DMS153 (cell line): ENCODE results near the gene RTN3.

ENCODE experiments used
- DNase-seq: peaks from one replicate; lab custom pipeline; 2025; lab: John Stamatoyannopoulos, UW

Gene RTN3

GRCh38 chr11:63738720-63739360 is 57.5 kb downstream of the RTN3 start:
- peak; percentile 35 for DNase-seq

GRCh38 chr11:63745304-63746170 is 64.2 kb downstream of the RTN3 start:
- DNase-seq, result no peak

- no peak for DNase-seq
Measured at GRCh38 chr11:63747011-63747410, 65.7 kb downstream of the RTN3 start.

GRCh38 chr11:63749624-63750023 is 68.3 kb downstream of the RTN3 start:
- no peak for DNase-seq

- no peak for DNase-seq
Measured at GRCh38 chr11:63756919-63757761, 75.8 kb downstream of the RTN3 start.

GRCh38 chr11:63760487-63761079 is 79.3 kb downstream of the RTN3 start:
- no peak for DNase-seq

GRCh38 chr11:63761188-63761587 is 79.9 kb downstream of the RTN3 start:
- no peak for DNase-seq

GRCh38 chr11:63761931-63762653 is 80.8 kb downstream of the RTN3 start:
- no peak for DNase-seq

GRCh38 chr11:63762654-63763495 is 81.6 kb downstream of the RTN3 start:
- DNase-seq, result peak; percentile 28

- DNase-seq, result no peak
Measured at GRCh38 chr11:63763496-63764339, 82.4 kb downstream of the RTN3 start.

- DNase-seq, result no peak
Measured at GRCh38 chr11:63764340-63764678, 83.0 kb downstream of the RTN3 start.

GRCh38 chr11:63764679-63765647 is 83.7 kb downstream of the RTN3 start:
- no peak for DNase-seq

- DNase-seq, result no peak
Measured at GRCh38 chr11:63765688-63766241, 84.5 kb downstream of the RTN3 start.

- DNase-seq, result no peak
Measured at GRCh38 chr11:63766531-63767235, 85.4 kb downstream of the RTN3 start.

- no peak for DNase-seq
Measured at GRCh38 chr11:63767267-63767564, 85.9 kb downstream of the RTN3 start.

GRCh38 chr11:63767565-63768236 is 86.4 kb downstream of the RTN3 start:
- peak; percentile 26 for DNase-seq
